Activated CD4-positive, alpha-beta T cell treated with anti-CD3 and anti-CD28 coated beads for 1 hour (primary cell): ENCODE measurements around the gene PEX11A.
A peak's percentile ranks its signal among the peaks of the same experiment; 100 is the strongest.

Experiments
- DNase-seq: peaks from one replicate; pipeline ENCODE4 v3.0.0-alpha.2; 2020

The PEX11A gene

DNA sequence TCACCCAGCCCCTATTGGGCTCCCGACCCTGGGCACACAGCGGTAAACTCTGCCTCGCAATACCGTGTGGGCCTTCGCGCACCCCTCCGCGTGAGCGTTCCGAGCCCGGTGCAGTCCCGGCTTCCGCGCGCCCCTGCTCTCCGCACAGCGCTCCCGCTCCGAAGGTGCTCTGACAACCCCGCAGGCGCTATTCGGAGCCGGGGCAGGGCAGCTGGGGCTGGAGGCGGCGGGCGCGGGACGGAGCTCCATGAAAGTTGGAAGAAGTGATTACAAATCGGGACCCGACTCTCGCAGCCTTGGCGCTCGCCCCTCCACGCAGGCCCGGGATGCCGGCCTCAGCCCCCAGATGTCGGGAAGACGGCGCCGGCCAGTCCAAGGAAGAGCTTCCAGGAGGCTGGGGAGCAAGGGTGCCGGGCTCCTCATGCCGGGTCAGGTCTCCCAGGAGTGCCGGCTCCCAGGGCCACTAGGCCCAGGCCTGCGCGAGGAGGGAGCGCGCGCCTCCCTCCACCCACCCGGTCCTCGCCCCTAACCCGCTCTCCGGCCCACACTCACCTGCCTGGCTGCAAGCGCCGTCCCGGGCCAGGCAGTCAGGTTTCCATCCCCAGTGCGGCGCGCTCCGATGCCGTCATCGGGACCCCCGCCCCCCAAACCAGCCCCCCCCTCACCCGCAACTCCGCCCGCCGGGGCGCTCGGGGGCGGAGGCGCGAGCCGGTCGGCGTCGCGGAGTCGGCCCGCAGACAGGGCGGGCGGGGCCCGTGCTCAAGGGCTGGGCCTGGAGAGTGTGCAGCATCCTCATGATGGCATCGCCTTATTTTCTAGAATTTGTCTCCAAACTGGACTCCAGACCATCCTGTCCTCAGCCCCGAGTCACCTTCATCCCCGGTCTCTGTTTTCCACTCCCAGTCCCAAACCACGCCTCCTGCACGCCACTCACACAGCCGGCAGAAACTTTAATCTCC, 35.4 kb downstream of the PEX11A start, which contains the start of gene KIF7:
KIF7 (minus strand) TSS at position 621 of the 959 bp plus-strand sequence. CDS start 2,537 bp downstream, outside the sequence.
- DNase-seq, result no peak

DNA sequence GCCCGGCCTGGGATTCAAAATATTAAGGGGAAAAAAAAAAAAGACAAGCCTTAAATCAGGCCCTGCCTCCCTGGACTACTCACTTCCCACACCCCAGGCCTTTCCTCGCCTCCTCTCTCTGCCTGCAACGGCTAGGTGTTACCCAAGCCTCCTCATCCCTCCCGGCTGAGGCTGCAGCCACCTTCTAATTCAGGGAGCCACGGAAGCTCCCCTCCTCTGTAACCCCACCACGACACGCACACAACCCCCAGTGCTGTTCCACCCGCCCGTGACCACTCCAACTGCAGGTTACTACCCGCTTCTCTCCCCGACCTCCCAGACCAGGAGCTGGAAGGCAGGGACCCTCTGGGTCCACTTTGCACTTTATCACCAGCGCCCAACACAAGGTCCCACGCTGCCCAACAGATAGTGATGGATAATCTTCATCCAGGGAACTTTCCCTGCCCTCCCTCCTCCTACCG, 36.2 kb downstream of the PEX11A start:
- DNase-seq, result no peak

GRCh38 chr15:89653578-89653977, 37.0 kb downstream of the PEX11A start:
- DNase-seq, result no peak

DNA sequence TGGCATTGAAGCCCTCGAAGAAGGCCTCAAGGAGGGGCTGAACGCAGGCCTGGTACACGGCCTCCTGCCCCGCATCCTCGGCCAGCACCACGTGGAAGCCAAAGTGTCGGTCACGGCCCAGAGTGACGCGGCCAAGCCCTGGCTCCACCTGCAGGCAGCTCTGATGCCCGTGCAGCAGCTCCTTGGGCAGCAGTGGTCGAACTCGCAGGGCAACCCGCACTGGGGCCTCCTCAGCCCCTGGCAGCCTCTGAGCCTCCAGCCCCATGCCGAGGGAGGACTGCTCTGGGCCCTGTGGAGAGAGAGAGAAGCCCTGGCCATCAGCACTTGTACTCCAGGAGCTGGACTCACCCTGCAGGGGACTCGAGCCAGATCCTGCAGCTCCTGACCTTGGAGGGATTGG, 37.9 kb downstream of the PEX11A start:
- DNase-seq, result no peak

- DNase-seq, result no peak
Measured at GRCh38 chr15:89652131-89652530, 38.4 kb downstream of the PEX11A start.

DNA sequence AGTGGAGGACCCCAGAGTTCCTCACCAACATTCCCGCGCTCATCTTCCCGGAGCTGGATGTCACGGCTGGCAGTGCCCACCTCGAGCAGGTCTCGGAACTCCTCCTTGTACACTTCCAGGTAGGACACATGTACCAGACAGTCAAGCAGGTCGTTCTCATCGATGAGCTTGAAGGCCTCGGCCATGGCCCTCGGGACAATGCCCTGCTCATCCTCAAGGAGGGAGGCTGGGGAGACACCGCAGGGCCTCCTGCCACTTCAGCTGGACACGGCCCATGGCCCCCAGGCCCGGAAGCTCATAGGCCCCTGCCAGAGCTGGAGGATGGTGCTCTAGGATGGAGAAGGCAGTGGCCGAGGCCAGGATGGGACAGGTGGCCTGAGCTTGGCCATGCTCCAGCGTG, 40.8 kb downstream of the PEX11A start:
- DNase-seq, result no peak

DNA sequence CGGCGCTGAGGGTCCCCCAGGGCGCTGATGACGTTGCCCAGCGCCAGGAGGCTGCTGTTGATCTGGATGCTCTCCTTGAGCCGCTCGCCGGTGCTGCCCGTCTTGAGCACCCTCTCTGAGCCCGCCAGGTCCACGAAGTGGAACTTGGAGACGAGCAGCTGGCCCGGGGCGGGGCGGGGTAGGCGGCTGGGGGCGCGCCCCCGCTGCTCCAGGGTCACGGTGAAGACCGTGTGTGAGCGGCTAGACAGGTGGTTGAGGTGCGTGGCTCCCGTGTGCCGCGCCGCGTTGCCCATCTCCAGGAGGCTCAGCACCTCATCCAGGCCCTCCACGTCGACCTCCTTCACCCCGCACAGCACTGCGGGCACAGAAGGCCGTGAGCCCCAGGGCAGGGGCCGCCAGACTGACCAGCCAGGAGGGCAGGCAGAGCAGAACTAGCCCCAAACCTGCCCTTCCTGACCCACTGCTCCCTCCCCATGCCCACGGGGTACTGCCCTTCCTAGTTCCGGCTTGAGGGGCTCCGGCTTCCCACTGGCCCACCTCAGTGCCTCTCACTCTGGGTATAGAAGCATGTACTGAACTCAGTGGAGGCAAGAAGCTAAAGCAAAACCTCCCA, 41.4 kb downstream of the PEX11A start:
- DNase-seq, result no peak

DNA sequence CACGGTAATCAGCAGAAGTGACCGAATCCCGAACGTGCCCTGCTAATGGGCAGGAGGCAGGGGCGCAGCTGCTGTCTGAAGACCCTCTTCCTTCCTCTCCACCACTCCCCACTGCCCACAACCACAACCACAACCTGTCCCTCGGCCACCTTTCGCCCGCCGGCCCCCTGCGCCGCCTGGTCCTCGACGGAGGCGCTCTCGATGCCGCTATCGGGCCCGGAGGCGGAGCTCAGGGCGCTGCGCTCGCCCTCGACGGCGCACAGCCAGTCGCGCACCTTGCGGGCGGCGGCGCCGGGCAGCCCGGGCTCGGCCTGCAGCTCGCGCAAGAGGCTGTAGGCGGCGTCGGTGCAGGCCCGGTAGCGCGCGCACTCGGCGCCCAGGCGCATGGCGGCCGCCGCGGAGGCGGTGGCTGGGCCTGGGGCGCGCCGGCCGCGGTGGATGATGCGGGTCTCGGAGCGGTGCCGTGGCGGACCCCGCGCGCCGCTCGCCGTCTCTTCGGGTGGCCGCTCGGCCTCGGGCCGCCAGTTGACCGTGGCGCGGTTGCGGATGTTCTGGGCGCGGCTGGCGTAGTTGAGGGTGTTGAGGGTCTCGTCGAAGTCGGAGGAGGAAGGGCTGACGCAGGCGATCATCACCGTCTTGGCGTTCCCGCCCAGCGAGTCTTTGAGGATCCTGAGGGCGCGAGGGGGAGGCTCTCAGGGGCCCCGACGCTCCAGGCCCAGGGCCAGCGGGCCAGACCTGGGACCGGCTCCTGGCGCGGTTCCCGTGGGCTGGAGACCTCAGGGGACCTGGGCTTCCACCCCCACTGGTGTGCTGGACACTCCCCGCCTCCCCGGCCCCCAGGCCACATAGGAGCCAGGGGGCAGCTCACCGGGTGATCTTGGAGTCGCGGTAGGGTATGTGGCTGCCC, 42.2 kb downstream of the PEX11A start:
- DNase-seq, result no peak

- peak; percentile 29 for DNase-seq
Measured at GRCh38 chr15:89647191-89647851, 43.2 kb downstream of the PEX11A start.

DNA sequence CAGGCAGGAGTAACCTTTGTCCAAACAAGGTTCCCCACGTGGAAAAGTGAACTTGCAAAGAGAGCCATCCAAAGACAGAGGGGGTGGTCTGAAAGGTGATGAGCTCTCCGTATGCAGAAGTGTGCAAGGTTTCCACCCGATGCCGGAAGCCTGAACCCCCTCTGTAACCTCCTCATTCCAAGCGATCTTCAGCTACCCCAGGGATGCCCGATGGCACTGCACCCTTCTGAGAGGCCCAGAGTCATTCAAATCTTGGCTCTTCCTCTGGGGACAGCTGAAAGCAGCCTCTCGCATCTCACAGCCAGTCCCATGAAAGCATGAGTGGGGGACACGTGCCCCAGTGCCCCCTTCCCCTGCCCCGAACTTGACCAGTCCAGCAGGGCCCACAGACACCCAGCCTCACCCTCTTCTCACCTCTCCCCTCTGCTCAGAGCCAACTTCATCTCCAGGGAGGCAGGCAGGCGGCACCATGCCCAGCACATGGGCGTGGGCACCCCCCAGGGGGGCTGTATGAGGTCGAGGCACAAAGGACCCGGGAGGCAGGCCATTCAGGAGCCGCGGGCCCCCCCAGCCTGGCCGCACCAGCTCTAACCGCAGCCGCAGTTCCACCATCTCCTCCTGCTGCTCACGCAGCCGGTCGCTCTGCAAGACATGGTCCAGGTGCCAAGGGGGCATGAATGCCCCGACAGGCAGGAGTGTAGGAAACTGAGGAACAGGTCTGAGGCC, 44.0 kb downstream of the PEX11A start:
- no peak for DNase-seq

DNA sequence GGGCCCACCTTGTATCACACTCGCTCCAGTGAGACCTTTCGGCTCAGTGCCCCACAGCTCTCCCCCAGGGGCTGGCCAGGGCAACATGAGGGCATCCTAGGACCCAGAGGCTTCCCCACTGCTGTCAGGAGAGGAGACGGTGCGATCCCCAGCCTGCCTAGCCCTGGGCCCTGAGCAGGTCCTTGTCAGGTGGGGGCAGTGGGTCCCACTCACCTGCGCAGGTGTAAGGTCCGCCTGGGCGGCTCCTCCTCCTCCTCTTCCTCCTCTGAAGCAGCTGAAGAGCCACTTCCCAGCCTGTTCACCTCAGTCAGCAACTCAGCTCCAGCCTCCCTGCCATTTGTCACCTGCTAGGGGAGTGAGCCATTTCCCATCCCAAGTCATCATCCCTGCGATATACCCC, 44.9 kb downstream of the PEX11A start:
- no peak for DNase-seq

DNA sequence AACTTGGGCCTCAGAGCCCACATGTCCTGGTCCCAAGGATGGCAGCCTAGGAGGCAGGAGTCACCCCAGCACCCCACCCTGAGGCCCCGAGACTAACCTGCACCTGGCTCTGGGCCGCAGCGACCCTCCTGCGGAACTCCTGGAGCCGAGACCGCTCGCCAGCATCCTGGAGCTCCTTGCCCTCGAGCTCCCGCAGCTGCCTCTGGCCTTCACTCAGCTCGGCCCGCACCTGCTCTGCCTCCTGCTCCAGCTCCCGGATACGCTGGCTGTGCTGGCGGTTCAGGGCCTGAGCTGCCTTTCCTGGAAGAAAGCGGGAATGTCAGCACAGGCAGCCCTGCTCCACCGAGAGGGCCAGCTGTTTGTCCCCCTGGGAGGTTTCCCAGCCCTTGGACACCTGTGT, 48.4 kb downstream of the PEX11A start:
- no peak for DNase-seq

GRCh38 chr15:89641053-89641452, 49.5 kb downstream of the PEX11A start:
- DNase-seq, result no peak

DNA sequence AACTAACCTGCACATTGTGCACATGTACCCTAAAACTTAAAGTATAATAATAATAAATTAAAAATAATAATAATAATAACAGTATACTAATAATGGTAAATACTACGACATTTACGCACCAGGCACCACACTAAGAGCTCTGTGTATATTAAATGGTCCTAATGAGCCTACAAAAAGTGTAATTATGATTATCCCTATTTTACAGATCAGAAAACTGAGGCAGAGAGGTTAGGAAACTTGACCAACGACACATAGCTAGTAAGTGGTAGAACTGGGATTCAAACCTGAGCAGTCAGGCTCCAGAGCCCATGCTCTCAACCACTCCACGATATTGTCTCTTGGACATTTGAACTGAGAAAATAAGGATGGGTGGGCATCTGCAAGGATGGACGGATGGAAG, 50.3 kb downstream of the PEX11A start:
- DNase-seq, result no peak

DNA sequence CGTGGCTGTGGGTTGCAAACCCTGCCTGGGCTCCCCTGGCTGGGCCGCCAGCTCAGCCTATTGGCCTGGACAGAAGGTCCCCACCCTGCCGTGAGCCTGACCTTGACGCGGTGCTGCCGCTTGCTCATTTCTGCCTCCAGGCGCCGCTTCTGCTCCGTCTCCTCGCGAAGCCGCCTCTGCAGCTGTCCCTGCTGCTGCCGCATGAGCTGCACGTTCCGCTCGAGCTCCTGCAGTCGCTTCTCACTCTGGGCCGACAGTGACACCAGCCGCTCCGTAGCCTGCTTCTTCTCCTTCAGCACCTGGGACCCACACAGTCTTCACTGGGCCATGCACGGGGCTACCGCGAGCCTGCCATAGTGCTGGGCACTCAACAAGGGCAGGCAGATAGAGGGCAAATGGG, 57.0 kb downstream of the PEX11A start:
- no peak for DNase-seq

- no peak for DNase-seq
Measured at GRCh38 chr15:89632563-89633430, 57.8 kb downstream of the PEX11A start.

DNA sequence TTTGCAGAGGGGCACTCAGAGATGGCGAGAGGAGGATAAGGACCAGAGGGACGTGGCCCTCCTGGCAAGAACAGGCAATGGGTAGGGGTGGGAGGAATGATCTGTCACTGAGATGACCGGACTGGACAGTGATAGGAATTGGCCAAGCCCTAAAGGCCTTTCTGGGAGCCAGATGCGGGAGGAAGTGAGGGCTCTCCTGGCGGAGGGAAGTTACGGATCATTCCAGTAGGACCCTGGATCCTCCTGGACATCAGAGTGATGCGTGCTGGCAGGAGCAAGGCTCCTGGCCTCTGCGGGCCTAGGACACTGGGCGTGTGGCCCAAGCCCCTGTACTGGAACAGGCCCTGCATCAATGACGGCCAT, 58.7 kb downstream of the PEX11A start:
- no peak for DNase-seq
